ENCODE results near the gene LRRC27.
A peak's percentile ranks its signal among the peaks of the same experiment; 100 is the strongest.

DNA sequence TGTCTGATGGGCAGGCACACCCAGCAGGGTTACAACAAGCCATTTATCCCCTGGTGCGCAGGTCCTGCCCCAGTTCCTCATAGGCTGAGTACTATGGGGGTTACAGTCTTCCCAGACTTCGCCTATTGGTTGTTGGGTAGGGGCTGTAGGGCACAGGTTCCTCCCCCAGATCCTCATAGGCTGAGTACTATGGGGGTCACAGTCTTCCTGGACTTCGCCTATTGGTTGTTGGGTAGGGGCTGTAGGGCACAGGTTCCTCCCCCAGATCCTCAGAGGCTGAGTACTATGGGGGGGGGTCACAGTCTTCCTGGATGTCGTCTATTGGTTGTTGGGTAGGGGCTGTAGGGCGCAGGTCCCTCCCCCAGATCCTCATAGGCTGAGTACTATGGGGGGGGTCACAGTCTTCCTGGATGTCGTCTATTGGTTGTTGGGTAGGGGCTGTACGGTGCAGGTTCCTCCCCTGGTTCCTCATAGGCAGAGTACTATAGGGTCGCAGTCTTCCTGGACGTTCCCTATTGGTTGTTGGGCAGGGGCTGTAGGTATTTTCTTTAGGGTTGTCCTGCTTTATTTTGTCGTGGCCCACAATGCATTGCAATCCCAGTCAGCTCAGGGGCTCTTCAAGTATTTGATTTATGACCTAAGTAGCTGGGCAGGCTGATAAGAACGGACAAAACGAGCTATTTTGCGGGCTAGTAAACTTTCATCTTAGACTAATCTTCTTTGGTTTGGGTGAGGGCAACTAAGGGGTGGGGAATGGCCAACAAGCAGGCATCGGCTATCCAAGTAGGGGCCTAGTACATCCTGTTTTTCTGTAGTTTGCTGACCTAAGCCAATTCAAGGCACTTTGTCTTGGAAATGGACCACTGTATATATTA, 3.4 kb downstream of the LRRC27 start:
- TF ChIP-seq, protein P1, sequence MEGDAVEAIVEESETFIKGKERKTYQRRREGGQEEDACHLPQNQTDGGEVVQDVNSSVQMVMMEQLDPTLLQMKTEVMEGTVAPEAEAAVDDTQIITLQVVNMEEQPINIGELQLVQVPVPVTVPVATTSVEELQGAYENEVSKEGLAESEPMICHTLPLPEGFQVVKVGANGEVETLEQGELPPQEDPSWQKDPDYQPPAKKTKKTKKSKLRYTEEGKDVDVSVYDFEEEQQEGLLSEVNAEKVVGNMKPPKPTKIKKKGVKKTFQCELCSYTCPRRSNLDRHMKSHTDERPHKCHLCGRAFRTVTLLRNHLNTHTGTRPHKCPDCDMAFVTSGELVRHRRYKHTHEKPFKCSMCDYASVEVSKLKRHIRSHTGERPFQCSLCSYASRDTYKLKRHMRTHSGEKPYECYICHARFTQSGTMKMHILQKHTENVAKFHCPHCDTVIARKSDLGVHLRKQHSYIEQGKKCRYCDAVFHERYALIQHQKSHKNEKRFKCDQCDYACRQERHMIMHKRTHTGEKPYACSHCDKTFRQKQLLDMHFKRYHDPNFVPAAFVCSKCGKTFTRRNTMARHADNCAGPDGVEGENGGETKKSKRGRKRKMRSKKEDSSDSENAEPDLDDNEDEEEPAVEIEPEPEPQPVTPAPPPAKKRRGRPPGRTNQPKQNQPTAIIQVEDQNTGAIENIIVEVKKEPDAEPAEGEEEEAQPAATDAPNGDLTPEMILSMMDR (conservative IDR thresholded peaks at IDR 0.05; ENCODE audit: low read depth, low read length) = no peak
- TF ChIP-seq MAFK (IDR thresholded peaks at IDR 0.05; ENCODE audit: low read depth, low read length) = 0 out of 2 replicates have a peak, but pooled peaks have one; percentile 23
- no peak for TF ChIP-seq SMC3 (IDR thresholded peaks at IDR 0.05; ENCODE audit: low read depth, low read length)
